GM10248 (cell line): ENCODE measurements around the gene MGAT4C.
A peak's percentile ranks its signal among the peaks of the same experiment; 100 is the strongest.

Source experiments
- CTCF ChIA-PET: fragments of 300-600 bp; sonication (Branson Sonifier 250); formaldehyde crosslinking; extraction: SDS; loops from one replicate; lab custom pipeline; 2021; ENCODE audit warnings: antibody characterized with exemption; lab: Yijun Ruan, JAX
- POLR2A ChIA-PET: fragments of 350-650 bp; sonication (Branson Sonifier 250); formaldehyde crosslinking; extraction: SDS; loops from one replicate; lab custom pipeline; 2020; ENCODE audit warnings: antibody characterized with exemption; lab: Yijun Ruan, JAX
- DNase-seq: peaks from one replicate; pipeline ENCODE4 v3.0.0; 2012; ENCODE audit errors: extremely low spot score
- TF ChIP-seq, protein P1 (sequence below): IDR thresholded peaks from 2 replicates; pipeline ENCODE4 v1.5.1; 2012; ENCODE audit warnings: mild to moderate bottlenecking, low read depth; ENCODE audit errors: extremely low read depth, missing control alignments, control extremely low read depth

Gene MGAT4C

DNA sequence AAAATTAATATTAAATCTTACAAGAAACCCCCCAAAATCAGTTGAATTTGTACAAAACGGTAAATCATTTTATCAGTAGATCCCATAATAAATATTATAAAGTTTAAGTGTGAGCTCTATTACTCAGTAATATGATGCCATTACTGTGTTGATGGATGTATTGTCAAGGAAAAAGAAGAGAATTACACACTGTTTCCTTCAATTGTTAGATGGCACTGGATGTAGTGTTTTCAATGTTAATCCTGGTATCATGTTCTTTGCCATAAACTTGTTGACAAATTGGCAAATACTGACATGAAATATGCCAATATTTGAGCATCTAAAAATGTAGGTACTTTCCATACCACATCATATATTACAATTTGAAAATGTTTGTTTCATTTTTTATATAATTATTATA is 280.5 kb downstream of the MGAT4C start:
- CTCF ChIA-PET, result interaction anchor here (1.3 kb wide), 1 partner anchor 9 kb away, joined by 5 read pairs; no protein-coding TSS in a partner anchor
- POLR2A ChIA-PET, result no interaction called here

DNA sequence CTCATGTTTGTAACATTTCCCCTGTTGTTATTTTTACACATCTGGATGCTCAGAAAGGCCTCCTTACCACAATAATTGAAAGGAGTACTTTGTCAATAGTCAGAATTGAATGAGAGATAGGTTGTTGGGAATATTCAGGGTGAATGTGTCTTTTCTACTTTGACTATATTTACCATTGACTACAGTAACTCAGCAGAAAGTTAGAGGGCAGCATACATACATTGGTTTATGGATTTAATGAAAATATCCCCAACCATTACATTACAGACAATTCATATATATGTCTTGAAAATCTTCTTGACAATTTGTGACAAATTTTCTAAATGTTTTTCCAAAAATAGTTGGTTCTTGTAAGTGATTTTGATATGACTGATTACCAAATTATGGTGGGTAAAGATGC is 284.4 kb downstream of the MGAT4C start:
- TF ChIP-seq, protein P1, sequence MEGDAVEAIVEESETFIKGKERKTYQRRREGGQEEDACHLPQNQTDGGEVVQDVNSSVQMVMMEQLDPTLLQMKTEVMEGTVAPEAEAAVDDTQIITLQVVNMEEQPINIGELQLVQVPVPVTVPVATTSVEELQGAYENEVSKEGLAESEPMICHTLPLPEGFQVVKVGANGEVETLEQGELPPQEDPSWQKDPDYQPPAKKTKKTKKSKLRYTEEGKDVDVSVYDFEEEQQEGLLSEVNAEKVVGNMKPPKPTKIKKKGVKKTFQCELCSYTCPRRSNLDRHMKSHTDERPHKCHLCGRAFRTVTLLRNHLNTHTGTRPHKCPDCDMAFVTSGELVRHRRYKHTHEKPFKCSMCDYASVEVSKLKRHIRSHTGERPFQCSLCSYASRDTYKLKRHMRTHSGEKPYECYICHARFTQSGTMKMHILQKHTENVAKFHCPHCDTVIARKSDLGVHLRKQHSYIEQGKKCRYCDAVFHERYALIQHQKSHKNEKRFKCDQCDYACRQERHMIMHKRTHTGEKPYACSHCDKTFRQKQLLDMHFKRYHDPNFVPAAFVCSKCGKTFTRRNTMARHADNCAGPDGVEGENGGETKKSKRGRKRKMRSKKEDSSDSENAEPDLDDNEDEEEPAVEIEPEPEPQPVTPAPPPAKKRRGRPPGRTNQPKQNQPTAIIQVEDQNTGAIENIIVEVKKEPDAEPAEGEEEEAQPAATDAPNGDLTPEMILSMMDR, result no peak
- no peak for DNase-seq
- CTCF ChIA-PET, result no interaction called here
- POLR2A ChIA-PET, result no interaction called here

More for the DNA sequence above, 280.5 kb downstream of the MGAT4C start:
- TF ChIP-seq, protein P1, result no peak
- no peak for DNase-seq

DNA sequence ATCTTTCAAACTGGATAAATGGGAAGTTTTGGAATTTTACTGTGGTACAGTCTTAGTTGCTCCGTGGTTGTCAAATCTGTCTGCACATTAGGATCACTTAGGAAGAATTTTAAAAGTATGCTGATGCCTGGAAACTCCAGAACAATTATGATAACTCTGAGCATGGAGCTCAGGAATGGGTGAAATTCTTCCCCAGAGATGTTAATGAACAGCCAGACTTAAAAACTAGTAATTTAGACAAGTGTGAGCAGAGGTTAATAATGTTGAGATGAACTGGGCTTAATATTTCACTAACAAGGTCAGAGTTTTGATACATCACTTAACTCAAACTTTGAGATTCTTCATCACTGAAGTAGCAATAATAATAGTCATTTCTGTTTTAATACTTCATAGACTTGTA is 287.6 kb downstream of the MGAT4C start:
- TF ChIP-seq, protein P1, result no peak
- CTCF ChIA-PET, result no interaction called here

DNA sequence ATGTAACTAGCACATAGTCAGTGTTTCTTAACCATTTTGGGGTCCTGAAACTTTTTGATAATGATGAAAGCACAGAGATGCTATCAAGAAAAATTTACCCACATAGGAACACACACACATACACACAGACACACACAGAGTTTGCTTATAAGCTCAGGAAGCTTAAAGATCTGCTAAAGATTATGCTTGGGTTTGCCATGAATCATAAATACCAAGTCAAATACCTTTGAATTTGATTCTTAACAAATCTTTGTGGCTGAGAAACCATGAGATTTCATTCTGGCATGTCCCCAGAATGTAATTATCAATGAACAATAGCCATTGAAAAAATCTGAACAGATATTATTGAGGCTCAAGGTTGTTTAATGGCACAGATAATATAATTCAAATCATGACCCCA is 292.9 kb downstream of the MGAT4C start:
- no peak for DNase-seq
- ChIA-PET CTCF (interaction anchor here (0.6 kb wide), 1 partner anchor 1885 kb away, joined by 3 read pairs; no protein-coding TSS in a partner anchor), POLR2A (no interaction called here)
- TF ChIP-seq, protein P1, result no peak

More for the DNA sequence above, 287.6 kb downstream of the MGAT4C start:
- DNase-seq, result no peak
- POLR2A ChIA-PET, result no interaction called here

DNA sequence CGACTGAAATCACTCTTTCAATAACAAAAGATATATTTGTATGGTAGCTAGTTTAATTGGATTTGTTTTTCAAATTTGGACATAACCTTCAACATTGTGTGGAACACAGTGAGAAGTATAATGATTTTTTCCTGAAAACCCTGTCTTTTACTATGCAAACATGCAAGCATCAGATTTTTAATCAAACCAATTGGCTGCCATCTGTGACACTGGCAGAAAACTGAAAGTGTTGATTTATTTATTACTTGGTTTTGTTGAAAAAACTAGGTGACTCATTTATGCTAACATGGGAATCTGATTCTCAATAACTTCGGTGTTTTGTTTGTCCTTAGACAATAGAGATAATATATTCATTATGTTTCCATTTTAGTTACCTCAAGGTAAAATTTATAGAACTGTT is 300.1 kb downstream of the MGAT4C start:
- no peak for DNase-seq
- POLR2A ChIA-PET, result no interaction called here
- TF ChIP-seq, protein P1, result no peak
- CTCF ChIA-PET, result no interaction called here

DNA sequence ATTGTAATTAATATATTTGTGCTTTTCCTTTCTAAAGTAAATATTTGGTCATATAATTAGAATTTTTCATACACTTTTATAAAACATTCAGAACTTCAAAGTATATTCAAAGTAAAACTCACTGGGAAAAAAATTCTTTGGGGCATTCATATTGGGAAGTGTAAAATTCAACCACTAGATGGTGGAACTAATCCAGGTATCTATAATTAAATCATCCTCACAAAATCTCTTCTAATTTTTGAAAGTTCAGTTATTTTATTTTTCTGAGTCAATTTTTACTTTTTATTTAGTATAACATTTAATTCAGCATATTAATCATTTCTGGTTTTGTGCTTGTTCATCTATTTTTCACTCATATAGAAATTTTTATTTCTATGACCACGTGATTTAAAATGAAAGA is 301.1 kb downstream of the MGAT4C start:
- TF ChIP-seq, protein P1, result no peak
- POLR2A ChIA-PET, result no interaction called here
- CTCF ChIA-PET, result no interaction called here
- no peak for DNase-seq

DNA sequence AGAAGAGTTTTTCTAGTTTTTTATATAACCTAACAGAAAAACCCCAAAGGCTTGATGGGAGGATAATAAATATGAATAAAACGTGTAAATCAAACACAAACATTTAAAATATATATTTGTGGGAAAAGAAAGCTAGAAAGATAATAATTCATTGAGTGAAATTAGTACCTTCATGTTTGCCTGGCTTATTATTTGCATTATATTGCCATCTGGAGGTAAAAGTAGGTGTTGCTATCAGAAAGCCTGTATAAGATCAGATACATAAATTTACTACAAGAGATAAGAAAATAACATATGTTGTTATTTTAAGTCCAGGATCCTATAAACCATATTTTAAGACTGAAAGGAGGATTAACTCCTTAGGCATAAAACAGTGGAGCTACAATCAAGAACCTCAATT is 304.4 kb downstream of the MGAT4C start:
- ChIA-PET CTCF (interaction anchor here (0.9 to 1.4 kb wide), 3 partner anchors 9 to 483 kb away, joined by 3 to 5 read pairs (median 3); no protein-coding TSS in a partner anchor), POLR2A (no interaction called here)
- DNase-seq, result no peak

More for the DNA sequence above, 304.4 kb downstream of the MGAT4C start:
- TF ChIP-seq, protein P1, result peak; percentile 33
